ENCODE measurements around the gene TMEM120B.

GRCh38 chr12:121826318-121827150 is 114.0 kb downstream of the TMEM120B start:
- TF ChIP-seq CTCF (IDR thresholded peaks at IDR 0.05; ENCODE audit: low read length): no peak
- no peak for TF ChIP-seq EZH2phosphoT487 (IDR thresholded peaks at IDR 0.05; ENCODE audit: low read length)
- TF ChIP-seq EZH2 (optimal IDR thresholded peaks at IDR 0.05; ENCODE audit: low read depth, low read length): no peak
